Hepatic stellate cell (primary cell): Measurements from ENCODE around the gene GPATCH8.
"Not testable (repeated sequence)": the region's sequence is repeated elsewhere in the genome, so short reads cannot be mapped to it uniquely, and the experiment has no call there.

ENCODE experiments used
- DNase-seq: peaks from one replicate; pipeline ENCODE4 v3.0.0; 2011; ENCODE audit warnings: low spot score

The GPATCH8 gene

DNA sequence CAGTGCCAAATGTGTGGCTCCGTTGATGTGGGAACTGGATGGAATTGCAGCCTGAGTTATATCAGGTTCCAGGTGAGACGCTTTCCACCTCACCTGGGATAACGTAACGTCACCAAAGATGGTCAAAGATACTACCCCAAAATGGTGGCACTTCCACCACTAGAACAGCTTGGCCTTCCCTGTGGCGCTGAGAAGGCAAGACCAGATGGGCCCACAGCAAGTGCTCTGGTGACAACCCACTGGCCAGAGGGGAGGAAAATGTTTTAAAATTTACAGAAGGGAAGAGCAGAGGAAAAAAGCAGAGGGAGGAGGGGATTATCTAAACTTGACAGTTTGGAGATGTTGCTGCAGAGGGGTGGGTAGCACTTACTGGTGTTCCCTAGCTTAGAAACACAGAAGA is 106.3 kb downstream of the GPATCH8 start:
- DNase-seq = no peak

- DNase-seq = no peak
These were observed 108.4 kb downstream of the GPATCH8 start for GRCh38 chr17:44394833-44395232.

DNA sequence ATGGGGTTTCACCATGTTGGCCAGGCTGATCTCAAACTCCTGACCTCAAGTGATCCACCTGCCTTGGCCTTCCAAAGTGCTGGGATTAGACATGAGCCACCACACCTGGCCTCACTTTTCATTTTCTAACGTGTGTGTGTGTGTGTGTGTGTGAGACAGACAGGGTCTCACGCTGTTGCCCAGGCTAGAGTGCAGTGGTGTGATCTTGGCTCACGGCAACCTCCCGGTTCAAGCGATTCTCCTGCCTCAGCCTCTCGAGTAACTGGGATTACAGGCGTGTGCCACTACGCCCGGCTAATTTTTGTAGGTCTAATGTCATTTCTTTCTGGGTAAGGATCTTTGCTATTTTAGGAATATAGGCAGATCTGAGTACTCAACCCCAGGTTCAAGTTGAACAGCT is 109.1 kb downstream of the GPATCH8 start:
- DNase-seq = not testable (repeated sequence)

GRCh38 chr17:44390250-44390870 is 112.8 kb downstream of the GPATCH8 start:
- no peak for DNase-seq

DNA sequence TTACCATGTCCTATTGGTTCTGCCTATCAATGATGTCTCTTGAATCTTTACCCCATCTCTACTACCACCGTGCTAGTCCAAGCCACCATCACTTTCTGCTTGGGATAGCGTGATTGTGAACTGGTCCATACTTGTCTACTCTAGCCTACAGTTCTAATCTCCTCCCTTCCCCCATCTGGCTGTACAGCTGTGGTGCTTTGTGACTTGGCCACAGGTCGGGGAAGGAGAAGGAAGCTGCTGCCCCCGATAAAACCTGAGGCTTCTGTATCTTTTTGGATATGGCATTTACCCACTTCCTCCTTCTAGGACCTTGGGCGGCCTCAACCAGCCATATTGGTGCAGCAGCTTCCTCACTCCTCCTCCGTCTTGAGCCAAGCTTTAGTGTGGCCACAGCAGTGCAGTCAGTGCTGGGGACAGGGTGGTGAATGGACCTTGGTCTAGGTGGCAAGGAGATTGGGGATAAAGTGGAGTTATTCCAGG is 113.4 kb downstream of the GPATCH8 start:
- DNase-seq = no peak

DNA sequence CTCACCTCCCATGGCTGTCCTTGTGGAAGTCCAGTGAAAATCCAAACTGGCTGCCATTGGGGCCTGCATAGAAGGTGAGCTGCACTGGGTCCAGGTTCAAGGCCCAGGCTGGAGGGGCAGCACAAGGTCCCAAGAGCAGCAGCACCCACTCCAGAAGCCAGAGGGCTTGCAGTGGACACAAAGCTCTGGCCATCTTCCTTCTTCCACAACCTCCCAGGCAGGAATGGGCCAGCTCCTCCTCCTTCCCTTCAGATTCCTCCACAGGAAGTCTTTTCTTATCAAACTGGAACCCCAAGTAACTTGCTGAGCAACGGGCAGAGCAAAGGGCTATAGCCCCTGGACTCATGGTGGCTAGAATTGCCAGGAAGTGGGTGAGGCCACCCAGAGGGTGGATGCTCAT is 113.9 kb downstream of the GPATCH8 start, which contains the start of gene ITGA2B:
TSS of gene ITGA2B (minus strand) at position 369 of the 400 bp plus-strand sequence. CDS start at position 193, 176 bp downstream.
- no peak for DNase-seq

DNA sequence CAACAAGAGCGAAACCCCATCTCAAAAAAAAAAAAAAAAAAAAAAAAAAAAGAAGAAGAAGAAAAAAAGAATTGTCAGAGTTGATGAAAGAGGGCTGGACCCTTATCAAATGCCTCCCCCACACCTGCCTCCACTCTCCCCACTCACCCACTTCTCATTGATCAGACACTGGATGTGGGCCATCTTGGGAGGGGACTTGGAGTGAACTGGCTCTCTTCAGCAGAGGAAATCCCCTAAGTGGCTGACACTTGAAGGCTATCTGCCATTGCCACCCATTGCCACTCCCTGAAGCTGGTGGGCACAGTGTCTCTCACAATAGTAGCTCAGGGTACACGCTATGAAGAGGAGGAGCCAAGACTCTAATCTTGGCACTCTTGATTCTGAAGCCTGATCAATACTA is 115.4 kb downstream of the GPATCH8 start:
- DNase-seq = no peak

GRCh38 chr17:44386182-44386525 is 117.1 kb downstream of the GPATCH8 start:
- DNase-seq = no peak

DNA sequence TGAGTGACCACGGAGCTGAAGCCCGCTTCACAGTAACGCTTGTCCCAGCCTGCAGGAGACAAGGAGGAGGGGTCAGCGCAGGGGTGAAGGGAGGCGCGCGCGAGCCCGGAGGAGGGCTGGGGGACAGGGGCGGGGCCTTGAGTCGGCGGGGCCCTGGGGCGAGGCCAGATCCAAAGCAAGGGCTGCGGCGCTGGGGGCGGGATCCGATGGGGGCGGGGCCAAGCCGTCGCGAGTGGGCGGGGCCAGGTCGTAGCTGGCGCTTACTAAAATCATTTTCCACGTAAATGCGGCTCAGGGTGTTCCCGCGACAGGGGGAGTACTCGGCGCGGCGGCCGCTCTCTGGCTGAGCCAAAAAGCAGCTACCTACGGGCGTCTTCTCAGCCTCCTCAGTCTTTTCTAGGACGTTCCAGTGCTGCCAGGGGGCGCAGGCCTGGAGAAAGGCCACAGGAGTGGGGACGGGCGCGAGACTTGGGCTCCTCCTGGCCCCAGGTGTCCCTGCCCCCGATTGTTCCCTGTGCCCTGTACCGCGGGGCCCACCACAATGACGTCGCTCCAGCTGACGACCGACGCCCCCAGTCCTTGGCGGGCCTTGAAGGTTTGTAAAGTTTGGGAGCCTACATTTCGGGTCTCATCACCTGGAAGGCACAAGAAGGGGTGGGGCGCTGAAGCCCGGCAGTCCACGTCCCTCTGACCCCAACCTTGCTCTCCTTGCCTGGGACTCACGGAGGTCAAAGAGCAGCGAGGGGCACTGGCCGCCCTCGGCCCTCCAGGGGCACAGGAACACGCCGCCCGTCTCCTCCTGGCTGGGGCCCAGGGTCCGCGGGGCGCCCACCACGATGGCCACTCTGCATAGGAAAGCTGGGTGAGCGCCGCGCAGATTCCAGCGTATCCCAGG is 117.7 kb downstream of the GPATCH8 start:
- peak; percentile 70 for DNase-seq

GRCh38 chr17:44384823-44385286 is 118.4 kb downstream of the GPATCH8 start:
- no peak for DNase-seq

- DNase-seq = no peak
These were observed 118.9 kb downstream of the GPATCH8 start for GRCh38 chr17:44384281-44384822.

- no peak for DNase-seq
These were observed 119.3 kb downstream of the GPATCH8 start for GRCh38 chr17:44383861-44384260.

- DNase-seq = no peak
These were observed 119.8 kb downstream of the GPATCH8 start for GRCh38 chr17:44383363-44383762.

DNA sequence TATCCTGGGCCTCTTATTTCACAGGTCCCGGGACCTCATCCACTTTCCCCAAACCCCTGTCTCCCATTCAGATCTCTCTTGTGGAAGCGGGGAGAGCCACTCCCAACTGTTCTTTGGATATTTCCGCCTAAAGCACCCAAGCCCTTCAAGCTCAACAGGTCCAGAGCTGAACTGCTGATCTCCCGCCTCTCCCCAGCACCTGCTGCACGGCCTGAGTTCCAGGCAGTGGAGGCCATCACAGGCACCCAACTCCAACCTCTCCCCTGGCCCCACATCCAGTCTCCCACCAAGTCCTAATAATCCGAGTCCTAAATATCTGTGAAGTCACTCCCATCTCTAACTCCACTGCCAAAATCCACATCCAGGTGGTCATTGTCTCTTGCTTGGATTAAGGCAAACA is 120.3 kb downstream of the GPATCH8 start:
- DNase-seq = no peak

- DNase-seq = no peak
These were observed 121.3 kb downstream of the GPATCH8 start for GRCh38 chr17:44381810-44382305.

DNA sequence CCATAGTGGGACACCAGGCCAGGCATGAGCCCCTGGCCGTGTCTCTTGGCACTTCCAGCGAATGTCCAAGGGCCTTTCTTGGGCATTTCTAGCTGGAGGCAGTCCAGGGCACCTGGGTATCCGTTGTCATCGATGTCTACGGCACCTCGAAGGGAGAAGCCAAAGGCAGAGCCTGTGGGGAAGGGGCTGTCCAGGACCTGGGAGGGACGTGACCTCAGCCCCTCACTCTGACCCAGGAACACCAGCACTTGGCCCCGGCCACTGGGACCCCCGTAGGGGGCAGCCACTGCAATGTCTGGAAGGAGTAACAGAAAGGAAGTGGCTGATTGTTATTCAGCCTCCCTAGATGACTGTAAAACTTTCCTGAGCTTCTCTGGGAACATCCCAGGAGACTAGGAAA is 122.4 kb downstream of the GPATCH8 start:
- no peak for DNase-seq

DNA sequence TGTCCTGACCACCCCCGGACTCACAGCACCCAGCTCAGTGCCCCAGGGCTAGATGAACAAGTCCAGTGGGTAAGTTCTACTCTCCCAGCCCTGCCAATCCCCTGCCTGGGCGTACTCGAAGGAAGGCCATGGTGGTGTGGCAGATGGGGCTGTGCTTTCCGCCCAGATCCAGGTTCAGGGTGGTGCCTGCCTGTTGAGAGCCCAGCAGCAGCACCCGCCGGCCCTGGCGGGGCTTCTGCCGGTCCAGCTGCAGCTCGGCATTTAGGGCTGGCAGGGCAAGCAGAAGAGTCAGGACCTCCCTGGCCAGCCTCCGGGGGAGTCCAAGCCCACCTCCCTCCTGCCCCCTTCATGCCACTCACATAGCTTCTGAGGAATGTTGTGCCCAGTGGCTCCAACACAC is 123.3 kb downstream of the GPATCH8 start:
- no peak for DNase-seq

GRCh38 chr17:44378171-44378705 is 125.0 kb downstream of the GPATCH8 start:
- DNase-seq = no peak

DNA sequence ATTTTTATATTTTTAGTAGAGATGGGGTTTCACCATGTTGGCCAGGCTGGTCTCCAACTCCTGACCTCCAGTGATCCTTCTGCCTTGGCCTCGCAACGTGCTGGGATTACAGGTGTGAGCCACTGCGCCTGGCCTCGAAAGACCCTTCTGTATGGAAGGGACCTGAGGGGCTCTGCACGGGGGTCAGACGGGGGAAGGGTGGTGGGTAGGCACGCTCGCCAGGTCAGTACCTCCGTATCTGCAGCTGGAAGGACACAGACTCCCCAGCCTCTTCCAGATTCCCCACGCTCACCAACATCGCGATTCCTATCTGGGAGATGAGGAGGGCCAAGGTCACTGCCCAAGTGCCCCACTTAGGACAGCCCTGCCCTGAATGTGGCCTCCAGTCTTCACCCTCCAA is 126.4 kb downstream of the GPATCH8 start:
- no peak for DNase-seq

DNA sequence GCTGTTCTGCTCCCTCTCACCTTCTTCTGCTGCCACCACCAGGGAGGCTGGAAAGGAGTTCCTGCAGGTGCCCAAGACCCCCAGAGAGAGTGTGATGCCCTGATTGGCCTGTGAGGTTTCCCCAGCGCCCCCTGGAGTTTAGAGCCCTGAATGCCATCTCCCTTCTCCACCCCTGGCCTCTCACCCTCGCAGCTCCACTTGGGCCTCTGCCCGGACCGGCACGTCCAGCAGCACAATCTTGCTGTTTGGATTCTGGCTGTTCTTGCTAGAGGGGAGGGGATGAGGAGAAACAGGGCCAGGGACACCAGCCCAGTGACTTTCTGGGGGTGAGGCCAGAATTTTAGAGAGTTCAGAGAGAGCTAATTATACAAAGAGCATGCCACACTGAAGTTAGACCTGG is 127.1 kb downstream of the GPATCH8 start:
- peak; percentile 75 for DNase-seq

DNA sequence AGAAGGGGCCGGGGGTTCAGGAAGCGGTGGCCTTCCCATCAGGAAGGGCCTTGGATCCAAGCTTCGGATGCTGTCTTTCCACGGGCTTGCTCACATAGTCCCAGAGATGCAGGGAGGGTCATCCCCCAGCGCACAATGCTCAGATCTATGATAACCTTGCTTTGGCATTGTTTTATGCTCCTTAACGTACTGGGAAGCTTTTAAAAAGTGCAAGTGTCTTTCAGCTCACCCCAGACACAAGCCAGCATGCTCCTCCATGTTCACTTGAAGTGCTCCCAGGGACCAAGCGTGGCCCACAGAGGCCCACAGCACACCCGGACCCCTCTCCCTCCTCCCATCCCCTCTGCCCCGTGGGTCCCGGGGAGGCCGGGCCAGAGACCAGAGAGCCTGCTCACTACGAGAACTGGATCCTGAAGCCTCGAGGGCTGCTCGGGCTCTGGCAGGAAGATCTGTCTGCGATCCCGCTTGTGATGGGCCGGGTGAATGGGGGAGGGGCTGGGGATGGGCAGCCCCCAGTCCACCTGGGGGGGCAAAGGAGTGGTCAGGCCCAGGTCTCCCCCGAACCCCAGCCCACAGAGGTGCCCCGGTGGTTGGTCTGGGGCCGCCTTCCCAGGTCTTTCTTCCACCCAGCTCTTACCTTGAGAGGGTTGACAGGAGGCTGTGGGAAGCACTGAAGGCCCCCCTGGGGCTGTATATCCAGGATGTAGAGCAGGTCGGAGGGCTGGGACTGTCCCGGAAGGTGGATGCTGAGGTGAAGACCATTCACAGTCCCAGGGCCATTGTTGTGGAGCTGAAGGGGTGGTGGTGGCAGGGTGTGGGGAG is 127.8 kb downstream of the GPATCH8 start:
- no peak for DNase-seq
